Measurements from ENCODE around the gene ANO5.

- TF ChIP-seq, protein P1, sequence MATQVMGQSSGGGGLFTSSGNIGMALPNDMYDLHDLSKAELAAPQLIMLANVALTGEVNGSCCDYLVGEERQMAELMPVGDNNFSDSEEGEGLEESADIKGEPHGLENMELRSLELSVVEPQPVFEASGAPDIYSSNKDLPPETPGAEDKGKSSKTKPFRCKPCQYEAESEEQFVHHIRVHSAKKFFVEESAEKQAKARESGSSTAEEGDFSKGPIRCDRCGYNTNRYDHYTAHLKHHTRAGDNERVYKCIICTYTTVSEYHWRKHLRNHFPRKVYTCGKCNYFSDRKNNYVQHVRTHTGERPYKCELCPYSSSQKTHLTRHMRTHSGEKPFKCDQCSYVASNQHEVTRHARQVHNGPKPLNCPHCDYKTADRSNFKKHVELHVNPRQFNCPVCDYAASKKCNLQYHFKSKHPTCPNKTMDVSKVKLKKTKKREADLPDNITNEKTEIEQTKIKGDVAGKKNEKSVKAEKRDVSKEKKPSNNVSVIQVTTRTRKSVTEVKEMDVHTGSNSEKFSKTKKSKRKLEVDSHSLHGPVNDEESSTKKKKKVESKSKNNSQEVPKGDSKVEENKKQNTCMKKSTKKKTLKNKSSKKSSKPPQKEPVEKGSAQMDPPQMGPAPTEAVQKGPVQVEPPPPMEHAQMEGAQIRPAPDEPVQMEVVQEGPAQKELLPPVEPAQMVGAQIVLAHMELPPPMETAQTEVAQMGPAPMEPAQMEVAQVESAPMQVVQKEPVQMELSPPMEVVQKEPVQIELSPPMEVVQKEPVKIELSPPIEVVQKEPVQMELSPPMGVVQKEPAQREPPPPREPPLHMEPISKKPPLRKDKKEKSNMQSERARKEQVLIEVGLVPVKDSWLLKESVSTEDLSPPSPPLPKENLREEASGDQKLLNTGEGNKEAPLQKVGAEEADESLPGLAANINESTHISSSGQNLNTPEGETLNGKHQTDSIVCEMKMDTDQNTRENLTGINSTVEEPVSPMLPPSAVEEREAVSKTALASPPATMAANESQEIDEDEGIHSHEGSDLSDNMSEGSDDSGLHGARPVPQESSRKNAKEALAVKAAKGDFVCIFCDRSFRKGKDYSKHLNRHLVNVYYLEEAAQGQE (IDR thresholded peaks at IDR 0.05; ENCODE audit: low read depth): no peak
- TF ChIP-seq TCF12 (IDR thresholded peaks at IDR 0.05; ENCODE audit: low read depth) (no peak), USF1 (IDR thresholded peaks at IDR 0.05) (no peak), EP300 (IDR thresholded peaks at IDR 0.05; ENCODE audit: borderline replicate concordance) (no peak), CEBPB (IDR thresholded peaks at IDR 0.05) (no peak), TAF1 (IDR thresholded peaks at IDR 0.05; ENCODE audit: low read depth) (no peak), RAD21 (IDR thresholded peaks at IDR 0.05; ENCODE audit: low read depth) (no peak), EGR1 (IDR thresholded peaks at IDR 0.05) (no peak)
Observed at GRCh38 chr11:22246992-22247391, 54.1 kb downstream of the ANO5 start.
